ENCODE data around the gene TEAD3. TPM values are rescaled to one million over a fixed set of nuclear protein-coding genes. Genes with fewer than 3 reads are reported as not detected.
A peak's percentile ranks its signal among the peaks of the same experiment; 100 is the strongest.

The TEAD3 gene
- total RNA-seq, 4 donors from 2014 or later = 58.3 to 122 (median 72.5) TPM

DNA sequence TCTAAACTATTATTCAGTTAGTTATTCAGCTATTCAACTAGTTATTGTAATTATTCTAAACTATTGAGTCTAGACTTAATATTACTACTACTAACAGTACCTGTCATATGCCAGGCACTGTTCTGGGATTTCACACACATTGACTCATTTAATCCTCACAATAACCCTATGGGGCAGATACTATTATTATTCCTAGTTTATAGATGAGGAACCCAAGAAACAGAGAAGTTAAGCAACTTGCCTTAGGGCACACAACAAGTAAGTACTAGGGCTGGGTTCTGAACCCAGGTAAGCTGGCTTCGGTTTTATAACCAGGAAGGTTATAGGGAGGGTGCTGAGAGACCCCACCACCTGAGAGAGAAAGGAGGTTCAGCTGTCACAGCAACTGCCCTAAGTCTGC is 7.8 kb downstream of the TEAD3 start:
- 64 to 100% methylated on average over 1 of the region's 1 CpG for WGBS, 2 donors (ENCODE audit: low coverage in 1 of 2)
- no peaks in the 10 kb centered on the region for H3K9me3 ChIP-seq
- no peaks in the 10 kb centered on the region for H3K27me3 ChIP-seq
- no peak for TF ChIP-seq POLR2A (IDR thresholded peaks at IDR 0.05)
- no peak for TF ChIP-seq CTCF (IDR thresholded peaks at IDR 0.05)
- no peak for TF ChIP-seq EP300 (IDR thresholded peaks at IDR 0.05)
- TF ChIP-seq POLR2AphosphoS5 (IDR thresholded peaks at IDR 0.05) = no peak
- no peak for ATAC-seq
- peaks cover 5 to 100% (median 71%) of the 10 kb centered on the region in 3 donors for H3K4me1 ChIP-seq
- peak overlapping the region; percentile 90 to 100 (median 98) for H3K27ac ChIP-seq
- H3K4me3 ChIP-seq = no peak overlapping the region
- peaks cover 0 to 10% of the 10 kb centered on the region in 2 donors for H3K36me3 ChIP-seq

DNA sequence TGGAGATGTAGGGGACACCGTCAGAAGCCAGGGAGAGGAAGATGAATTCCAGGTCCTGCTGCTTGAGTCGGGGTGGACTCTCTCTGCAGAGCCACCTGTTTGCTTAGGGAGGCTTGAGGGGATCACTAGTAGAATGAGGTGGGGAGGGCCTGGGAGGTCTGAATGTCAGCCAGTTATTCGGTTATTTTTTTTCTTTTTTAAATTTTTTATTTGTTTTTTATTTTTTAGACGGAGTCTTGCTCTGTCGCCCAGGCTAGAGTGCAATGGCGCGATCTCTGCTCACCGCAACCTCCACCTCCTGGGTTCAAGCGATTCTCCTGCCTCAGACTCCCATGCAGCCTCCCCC is 8.4 kb downstream of the TEAD3 start:
- no peak for ATAC-seq
- peaks cover 0 to 15% of the 10 kb centered on the region in 2 donors for H3K36me3 ChIP-seq
- WGBS, 2 donors (ENCODE audit: low coverage in 1 of 2) = 47 to 49% methylated on average over 7 to 9 of the region's 9 CpGs
- TF ChIP-seq EP300 (IDR thresholded peaks at IDR 0.05) (no peak), POLR2A (IDR thresholded peaks at IDR 0.05) (no peak), POLR2AphosphoS5 (IDR thresholded peaks at IDR 0.05) (no peak), CTCF (IDR thresholded peaks at IDR 0.05) (no peak)
- peak overlapping the region; percentile 90 to 100 (median 98) for H3K27ac ChIP-seq
- H3K4me1 ChIP-seq = peaks cover 5 to 100% (median 70%) of the 10 kb centered on the region in 3 donors
- no peaks in the 10 kb centered on the region for H3K27me3 ChIP-seq
- no peak overlapping the region for H3K4me3 ChIP-seq
- no peaks in the 10 kb centered on the region for H3K9me3 ChIP-seq

DNA sequence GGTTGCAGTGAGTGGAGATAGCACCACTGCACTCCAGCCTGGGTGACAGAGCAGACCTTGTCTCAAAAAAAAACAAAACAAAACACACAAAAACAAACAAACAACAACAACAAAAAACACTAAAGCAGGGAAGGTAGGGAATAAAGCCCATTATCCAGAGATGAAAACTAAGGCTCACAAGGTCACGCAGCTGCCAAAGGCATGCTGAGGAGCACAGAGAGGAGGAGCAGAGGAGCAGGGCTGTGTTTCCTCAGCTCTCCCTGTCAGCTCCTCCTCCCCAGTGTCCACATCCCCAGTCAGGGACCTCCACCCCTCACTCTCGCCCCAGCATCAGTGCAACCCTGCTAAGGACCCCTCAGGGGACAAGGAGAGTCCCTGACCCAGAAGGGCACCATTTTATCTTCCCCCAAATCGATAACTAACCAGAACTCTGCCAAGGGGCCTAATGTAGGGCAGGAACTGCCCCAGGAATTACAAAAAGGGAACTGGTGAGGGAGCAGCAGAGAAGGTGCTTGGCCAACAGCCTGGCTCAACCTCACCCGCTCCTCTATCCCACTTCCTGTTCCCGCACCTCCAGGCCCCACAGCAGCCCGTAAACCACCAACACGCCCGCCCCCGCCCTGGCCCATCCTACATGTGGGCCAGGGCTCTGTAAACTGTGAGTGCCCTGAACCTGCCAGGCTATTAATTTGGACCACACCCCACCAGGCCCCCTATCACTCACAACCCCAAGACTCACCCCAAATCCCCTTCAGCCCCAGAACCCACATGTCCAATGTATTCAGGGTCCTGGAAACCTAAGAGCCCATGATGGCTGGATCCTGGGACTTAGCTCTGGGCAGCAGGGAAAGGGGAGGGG is 9.0 kb downstream of the TEAD3 start:
- peak; percentile 29 for ATAC-seq
- 41 to 63% methylated on average over 2 of the region's 9 CpGs for WGBS, 2 donors (ENCODE audit: low coverage in 1 of 2)
- H3K36me3 ChIP-seq = peaks cover 0 to 21% of the 10 kb centered on the region in 2 donors
- H3K9me3 ChIP-seq = no peaks in the 10 kb centered on the region
- H3K4me3 ChIP-seq = no peak overlapping the region
- H3K27ac ChIP-seq = peak overlapping the region; percentile 90 to 100 (median 98)
- peaks cover 5 to 100% (median 65%) of the 10 kb centered on the region in 3 donors for H3K4me1 ChIP-seq
- TF ChIP-seq CTCF (IDR thresholded peaks at IDR 0.05) = no peak
- no peak for TF ChIP-seq POLR2A (IDR thresholded peaks at IDR 0.05)
- TF ChIP-seq POLR2AphosphoS5 (IDR thresholded peaks at IDR 0.05) = peak; percentile 57
- no peak for TF ChIP-seq EP300 (IDR thresholded peaks at IDR 0.05)
- H3K27me3 ChIP-seq = no peaks in the 10 kb centered on the region

DNA sequence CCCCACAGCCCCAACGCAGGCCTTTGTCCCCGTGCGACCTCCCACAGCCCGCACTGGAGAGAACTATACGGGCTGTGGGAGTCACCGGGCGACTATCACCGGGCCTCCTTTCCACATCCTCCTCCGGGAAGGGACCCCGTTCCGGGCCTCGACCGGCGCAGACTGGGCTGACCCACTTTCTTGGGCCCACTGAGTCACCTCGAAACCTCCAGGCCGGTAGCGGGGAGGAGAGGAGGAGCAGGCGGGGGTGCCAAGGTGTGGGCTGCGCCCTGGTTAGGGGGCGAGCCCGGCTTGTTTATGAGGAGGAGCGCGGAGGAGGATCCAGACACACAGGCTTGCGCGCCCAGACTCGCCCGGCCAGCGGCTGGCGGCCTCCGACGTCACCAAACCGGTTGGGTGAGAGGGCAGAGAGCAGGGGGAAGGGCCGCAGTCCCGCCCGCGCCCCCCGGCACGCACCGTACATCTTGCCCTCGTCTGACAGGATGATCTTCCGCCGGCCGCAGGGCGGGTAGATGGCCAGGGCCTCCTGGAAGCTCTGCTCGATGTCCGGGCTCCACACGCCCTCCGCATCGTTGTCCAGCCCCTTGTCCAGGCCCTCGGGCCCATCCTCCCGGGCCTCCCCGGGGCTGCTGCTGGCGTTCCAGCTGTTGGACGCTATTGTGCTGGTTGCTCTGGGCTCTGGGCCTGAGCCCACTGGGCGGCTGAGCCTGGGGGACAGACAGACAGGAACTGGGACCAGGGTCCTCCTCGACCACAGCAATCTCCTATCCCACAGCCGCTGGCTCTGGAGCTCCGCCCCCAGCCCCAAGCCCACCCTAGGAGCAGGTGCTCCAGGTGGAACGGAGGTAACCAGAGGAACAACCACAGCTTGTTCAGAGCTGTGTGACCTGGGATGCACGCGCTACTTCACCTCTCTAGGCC is 10.6 kb downstream of the TEAD3 start:
- Histone ChIP-seq H3K36me3 (peaks cover 0 to 32% of the 10 kb centered on the region in 2 donors), H3K27me3 (no peaks in the 10 kb centered on the region), H3K9me3 (no peaks in the 10 kb centered on the region), H3K4me1 (peaks cover 5 to 98% (median 53%) of the 10 kb centered on the region in 3 donors), H3K27ac (peak overlapping the region; percentile 90 to 100 (median 98)), H3K4me3 (peak overlapping the region in 1 of 2 donors; percentile 38)
- WGBS, 2 donors (ENCODE audit: low coverage in 1 of 2) = 6% methylated on average over 5 of the region's 61 CpGs; no CpG with 5 or more reads in 1 of the 2 donors
- peak; percentile 48 for TF ChIP-seq POLR2AphosphoS5 (IDR thresholded peaks at IDR 0.05)
- TF ChIP-seq EP300 (IDR thresholded peaks at IDR 0.05) = no peak
- ATAC-seq = peak; percentile 9

- Histone ChIP-seq H3K9me3 (no peaks in the 10 kb centered on the region), H3K4me3 (peak overlapping the region in 1 of 2 donors; percentile 38), H3K36me3 (peaks cover 0 to 38% of the 10 kb centered on the region in 2 donors), H3K27me3 (no peaks in the 10 kb centered on the region), H3K27ac (peak overlapping the region; percentile 90 to 100 (median 98)), H3K4me1 (peaks cover 5 to 97% (median 44%) of the 10 kb centered on the region in 3 donors)
- 31% methylated on average over 2 of the region's 11 CpGs; no CpG with 5 or more reads in 1 of the 2 donors for WGBS, 2 donors (ENCODE audit: low coverage in 1 of 2)
- peak; percentile 38 for ATAC-seq
- TF ChIP-seq POLR2AphosphoS5 (IDR thresholded peaks at IDR 0.05) = no peak
- no peak for TF ChIP-seq CTCF (IDR thresholded peaks at IDR 0.05)
- no peak for TF ChIP-seq POLR2A (IDR thresholded peaks at IDR 0.05)
- TF ChIP-seq EP300 (IDR thresholded peaks at IDR 0.05) = no peak
These were observed 11.4 kb downstream of the TEAD3 start for GRCh38 chr6:35485402-35485877.
